ENCODE data around the gene TTLL7. TPM values are rescaled to one million over a fixed set of nuclear protein-coding genes. Genes with fewer than 3 reads are reported as not detected.

Gene TTLL7
- total RNA-seq, 1 donor from 2014 or later, result 134 TPM

DNA sequence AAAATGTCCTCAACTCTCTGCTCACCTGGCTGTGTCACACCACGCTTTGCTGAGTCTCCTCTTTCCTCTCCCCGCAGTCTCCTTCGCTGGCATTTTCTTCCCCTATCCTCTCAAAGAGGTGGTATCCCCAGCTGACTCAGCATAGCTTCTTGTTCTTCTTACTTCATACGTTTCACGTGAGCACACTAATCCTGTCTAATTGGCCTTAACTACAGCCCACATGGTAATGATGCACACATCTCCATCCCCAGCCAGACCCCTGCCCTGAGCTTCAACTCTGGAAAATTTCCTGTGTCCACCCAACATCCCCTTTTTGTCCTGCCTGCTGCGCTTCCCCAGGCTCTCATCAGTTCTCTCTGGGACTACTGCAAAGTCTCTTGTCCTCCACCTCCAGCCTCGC is 169.8 kb downstream of the TTLL7 start:
- DNase-seq (ENCODE audit: low spot score in 2 of 2) (no peak), FAIRE-seq (no peak)

- no peak for FAIRE-seq
- no peak for DNase-seq (ENCODE audit: low spot score in 2 of 2)
Measured at GRCh38 chr1:83828456-83828855, 170.5 kb downstream of the TTLL7 start.

DNA sequence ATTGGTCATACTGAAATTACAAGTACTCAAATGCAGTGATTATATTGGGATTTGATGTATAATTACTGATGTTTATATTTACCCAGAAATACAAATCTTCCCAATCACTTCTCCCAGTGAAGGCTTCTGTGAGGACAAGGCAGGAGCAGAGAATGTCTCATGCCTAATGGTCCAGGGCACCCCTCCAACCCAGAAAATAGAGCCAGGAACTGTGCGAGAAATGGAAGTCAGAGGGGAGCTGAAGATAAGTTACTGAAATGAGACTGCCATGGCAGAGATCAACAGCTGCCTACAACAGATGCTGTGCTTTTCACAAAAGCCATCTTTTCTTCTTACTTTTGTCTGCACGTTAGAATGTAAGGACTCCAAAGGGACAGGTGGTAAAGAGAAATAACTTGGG is 171.2 kb downstream of the TTLL7 start:
- DNase-seq (ENCODE audit: low spot score in 2 of 2), result no peak
- no peak for FAIRE-seq

- FAIRE-seq, result no peak
- DNase-seq (ENCODE audit: low spot score in 2 of 2), result no peak
Measured at GRCh38 chr1:83822208-83822607, 176.7 kb downstream of the TTLL7 start.

- no peak for DNase-seq (ENCODE audit: low spot score in 2 of 2)
- FAIRE-seq, result no peak
Measured at GRCh38 chr1:83819436-83819835, 179.5 kb downstream of the TTLL7 start.

DNA sequence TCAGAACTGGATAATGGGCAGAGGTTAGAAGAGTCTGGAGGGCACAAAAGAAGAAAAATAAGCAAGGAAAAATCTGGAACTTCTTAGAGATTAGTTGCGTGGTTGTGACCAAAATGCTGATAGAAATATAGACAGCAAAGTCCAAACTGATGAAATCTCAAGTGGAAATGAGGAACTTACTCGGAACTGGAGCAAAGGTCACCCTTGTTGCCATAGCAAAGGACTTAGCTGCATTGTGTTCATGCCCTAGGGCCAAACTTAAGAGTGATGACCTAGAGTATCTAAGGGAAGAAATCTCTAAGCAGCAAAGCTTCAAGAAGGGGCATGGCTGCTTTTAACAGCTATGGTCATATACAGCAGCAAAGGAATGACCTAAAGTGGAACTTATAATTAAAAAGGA is 180.0 kb downstream of the TTLL7 start:
- FAIRE-seq (no peak), DNase-seq (ENCODE audit: low spot score in 2 of 2) (no peak)

GRCh38 chr1:83816836-83817235 is 182.1 kb downstream of the TTLL7 start:
- FAIRE-seq (no peak), DNase-seq (ENCODE audit: low spot score in 2 of 2) (no peak)

DNA sequence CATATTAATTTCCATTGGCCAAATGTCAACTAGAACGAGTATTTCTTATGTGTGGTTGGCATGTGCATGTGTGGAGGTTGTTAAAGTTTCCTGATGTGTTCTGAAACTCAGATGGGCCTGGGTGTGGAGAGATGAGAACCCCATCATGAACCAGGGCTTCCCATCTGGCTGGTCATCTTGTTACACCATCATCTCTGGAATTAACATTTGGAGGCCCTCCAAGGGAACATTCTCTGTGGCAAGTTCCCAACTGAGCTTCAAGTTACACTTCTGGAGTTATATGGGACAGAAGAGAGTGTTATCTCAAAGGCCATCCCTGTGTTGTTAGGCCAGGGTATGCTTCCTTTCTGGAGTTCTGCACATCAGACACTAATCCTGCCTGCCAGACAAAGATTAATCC is 183.6 kb downstream of the TTLL7 start:
- DNase-seq (ENCODE audit: low spot score in 2 of 2) (no peak), FAIRE-seq (no peak)

Other genes with a start within 250 kb of the TTLL7 start
- 849 TPM for gene PRKACB, start 145.1 kb upstream of the TTLL7 start, total RNA-seq

Data from frontal cortex (tissue), 4 donors.